K562 (cell line): Measurements from ENCODE around the gene SEC31A. TPM values are rescaled to one million over a fixed set of nuclear protein-coding genes. Genes with fewer than 3 reads are reported as not detected.

Experiments
- ATAC-seq: fragments of 200-7000 bp; cut with Tn5 transposase; 3 replicates; pipeline ENCODE4 v1.9.1; 2020; ENCODE audit warnings: moderate library complexity
- BruUV-seq: library from RNA; stranded (reverse); fragments of 400-500 nt; replicated peaks from 2 replicates; lab custom pipeline; 2021; lab: Mats Ljungman, UMichigan
- CTCF ChIA-PET: fragments of 300-600 bp; formaldehyde crosslinking; extraction: SDS; loops from one replicate; lab custom pipeline; 2021; ENCODE audit warnings: low intra/inter-chr PET ratio; lab: Yijun Ruan, JAX
- POLR2A ChIA-PET: fragments of 300-600, 350-650 bp; sonication (Branson Sonifier 250); formaldehyde crosslinking; extraction: SDS; loops from one replicate; lab custom pipeline; 2021; ENCODE audit warnings: antibody characterized with exemption, inconsistent platforms; lab: Yijun Ruan, JAX
- DNase-seq, 4 experiments: peaks; one replicate each; pipeline versions ENCODE4 v3.0.0 to v3.0.0-alpha.2; 2011 to 2018; ENCODE audit warnings: low spot score in 3 of 4, mixed read lengths in 3 of 4; ENCODE audit errors: extremely low read depth in 1 of 4
- FAIRE-seq: peaks from 2 replicates; lab custom pipeline; 2011; peaks lifted over from hg19 to GRCh38; lab: Jason Lieb, UNC
- H2AFZ ChIP-seq: 2 replicates; pipeline ENCODE4 v1.6.0; 2011; ENCODE audit warnings: low read depth, low read length, control low read depth, inconsistent platforms
- H3K27ac ChIP-seq: fragments of 200-600 bp; 3 replicates; pipeline ENCODE4 v1.8.0; 2011; ENCODE audit warnings: low read depth, mild to moderate bottlenecking, control low read depth, inconsistent platforms, low read length, moderate library complexity, mixed read lengths; ENCODE audit errors: extremely low read depth
- H3K27me3 ChIP-seq, 2 experiments: fragments of 300-600 bp in 1 of 2; 2 replicates in 1 of 2; 3 replicates in 1 of 2; pipeline versions ENCODE4 v1.6.0 to v1.8.0; 2011; ENCODE audit warnings: inconsistent platforms in 2 of 2, low read length in 2 of 2, mild to moderate bottlenecking in 1 of 2, mixed read lengths in 1 of 2, moderate library complexity in 1 of 2; ENCODE audit not compliant: control insufficient read depth in 2 of 2, insufficient read depth in 2 of 2
- H3K36me3 ChIP-seq: fragments of 300-600 bp; 3 replicates; pipeline ENCODE4 v1.8.0; 2011; ENCODE audit warnings: mild to moderate bottlenecking, low read length, inconsistent platforms; ENCODE audit not compliant: control insufficient read depth, insufficient read depth
- H3K4me1 ChIP-seq, 2 experiments: fragments of 200-600 bp in 1 of 2; replicated peaks in 1 of 2; 2 replicates in 1 of 2; 3 replicates in 1 of 2; pipeline versions ENCODE4 v1.5.1 to v1.8.0; 2011; ENCODE audit warnings: inconsistent platforms in 2 of 2, low read length in 2 of 2, mild to moderate bottlenecking in 1 of 2, mixed read lengths in 1 of 2, moderate library complexity in 1 of 2; ENCODE audit not compliant: control insufficient read depth in 2 of 2, insufficient read depth in 2 of 2
- H3K4me2 ChIP-seq: 2 replicates; pipeline ENCODE4 v1.6.1; 2011; ENCODE audit warnings: low read length, control low read depth, inconsistent platforms, mixed read lengths; ENCODE audit not compliant: insufficient read depth
- H3K4me3 ChIP-seq: fragments of 200-600 bp; sonication (generic), shearing (Covaris generic); 2 replicates; pipeline ENCODE4 v1.5.1; 2016; ENCODE audit warnings: control low read depth, inconsistent platforms
- H3K79me2 ChIP-seq: fragments of 200-600 bp; 3 replicates; pipeline ENCODE4 v1.8.0; 2011; ENCODE audit warnings: low read length, inconsistent platforms; ENCODE audit not compliant: control insufficient read depth, insufficient read depth
- H3K9ac ChIP-seq, 2 experiments: 2 replicates each; pipeline versions ENCODE4 v1.6.0 to v1.6.1; 2011; ENCODE audit warnings: low read depth in 2 of 2, low read length in 2 of 2, control low read depth in 1 of 2, inconsistent platforms in 1 of 2, mild to moderate bottlenecking in 1 of 2, mixed read lengths in 1 of 2; ENCODE audit not compliant: insufficient read depth in 1 of 2
- H3K9me1 ChIP-seq: one replicate; pipeline ENCODE4 v1.6.0; 2011; ENCODE audit warnings: inconsistent platforms, mild to moderate bottlenecking, low read length, moderate library complexity; ENCODE audit not compliant: control insufficient read depth, insufficient read depth
- H3K9me3 ChIP-seq: replicated peaks from 2 replicates; pipeline ENCODE4 v1.5.1; 2011; ENCODE audit warnings: low read depth, low read length, inconsistent platforms; ENCODE audit not compliant: control insufficient read depth, insufficient read depth
- H4K20me1 ChIP-seq: replicated peaks from 2 replicates; pipeline ENCODE4 v1.6.1; 2011; ENCODE audit warnings: low read length, inconsistent platforms, mixed read lengths; ENCODE audit not compliant: control insufficient read depth, insufficient read depth
- NBN ChIP-seq: fragments of 450-650 bp; IDR thresholded peaks from 2 replicates; pipeline ENCODE4 v1.6.1; 2016; ENCODE audit warnings: low read depth, mild to moderate bottlenecking
- PURB ChIP-seq: sonication (generic); formaldehyde crosslinking; IDR thresholded peaks from 2 replicates; pipeline ENCODE4 v1.9.0; 2021; ENCODE audit warnings: low read depth, mild to moderate bottlenecking, missing genetic modification reagents
- THRA ChIP-seq: fragments of 450-650 bp; IDR thresholded peaks from 2 replicates; pipeline ENCODE4 v1.6.1; 2017; ENCODE audit warnings: mild to moderate bottlenecking, moderate library complexity
- WGBS: fragments of 100-300 bp; shearing (Covaris generic); methylation state at CpG from one replicate; pipeline ENCODE4 v1.1.6; 2016; ENCODE audit warnings: low coverage, mixed read lengths; ENCODE audit not compliant: insufficient coverage; ENCODE audit errors: missing lambda C conversion rate; 5-methylcytosine and 5-hydroxymethylcytosine counted together
- in situ Hi-C: fragments of 300-500 bp; cut with MboI; formaldehyde crosslinking; loops from 4 replicates; pipeline ENCODE4 v1.15.0; 2018; ENCODE audit warnings: inconsistent platforms, mixed read lengths
- intact Hi-C: fragments of 100-400 bp; cut with micrococcal nuclease; formaldehyde crosslinking; loops from 2 replicates; pipeline ENCODE4 v1.14.2; 2022
- polyA plus RNA-seq, 8 experiments: library from polyadenylated mRNA; depleted of rRNA in 4 of 8; stranded (reverse) in 5 of 8; unstranded in 3 of 8; fragments of >200 nt; fragmentation: Nextera tagmentation in 2 of 8; fragmentation: Illumina TruSeq in 1 of 8; extraction: Ambion mirVana in 2 of 8; extraction: Trizol in 1 of 8; gene quantifications; 2 replicates each; pipeline versions ENCODE4 v1.2.1 to v1.2.3, GENCODE V29; 2011 to 2014; ENCODE audit warnings: inconsistent platforms in 1 of 8, missing spikeins in 1 of 8
- total RNA-seq, 7 experiments: library from RNA; depleted of rRNA in 6 of 7; stranded (reverse); fragments of >200 nt in 6 of 7; fragmentation: Illumina TruSeq in 2 of 7; extraction: Trizol in 2 of 7; gene quantifications; 2 replicates each; pipeline versions ENCODE4 v1.2.1 to v1.2.3, GENCODE V29; 2011 to 2021; ENCODE audit warnings: low replicate concordance in 1 of 7
- TF ChIP-seq, protein P1 (sequence below): fragments of 450-650 bp; IDR thresholded peaks from 2 replicates; pipeline ENCODE4 v1.6.1; 2014; ENCODE audit warnings: low read depth, mild to moderate bottlenecking, moderate library complexity, borderline replicate concordance

Gene SEC31A
- total and polyA plus RNA-seq, 9 of the 15 experiments (the other 6 are each of a cell fraction or from before 2014, with no cell fraction given): 78.9 to 241 (median 173) TPM

DNA sequence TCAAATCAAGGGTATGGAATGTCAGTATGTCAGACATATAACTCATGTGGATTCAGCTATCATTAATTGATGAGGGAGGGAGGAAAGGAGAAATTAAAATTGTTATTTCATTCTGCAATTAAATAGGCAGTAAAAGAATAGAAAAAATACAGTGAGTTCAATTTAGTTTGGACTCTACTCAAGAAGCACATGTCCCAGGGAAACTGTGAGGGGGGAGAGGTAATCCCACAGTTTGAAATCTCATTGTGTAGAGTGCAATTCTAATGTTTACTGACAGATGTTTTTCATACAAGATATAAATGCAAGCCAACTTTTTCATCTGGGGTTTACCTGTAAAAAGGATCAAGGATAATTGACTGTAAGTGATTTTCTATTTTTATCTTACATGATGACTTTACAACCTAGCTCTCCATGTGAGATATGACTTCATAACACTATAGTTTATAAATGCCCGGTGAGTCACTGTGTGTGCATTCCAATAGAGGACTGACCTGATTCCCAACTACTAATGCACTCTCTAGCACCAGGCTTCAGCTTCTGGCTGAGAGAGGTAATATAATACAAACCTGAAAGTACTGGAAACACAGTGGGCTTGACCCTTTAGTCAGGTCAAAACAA, 57.1 kb downstream of the SEC31A start:
- H3K9me3 ChIP-seq: no peaks in the 10 kb centered on the region
- BruUV-seq: no TSS peak
- ATAC-seq: peak; percentile 56; the same call in 2 of the 3 replicates
- ChIA-PET CTCF (no interaction called here), POLR2A (interaction anchor here (1.5 kb wide), 1 partner anchor 9 kb away, joined by 8 read pairs; no protein-coding TSS in a partner anchor)
- H3K9me1 ChIP-seq: no peaks in the 10 kb centered on the region
- no peak for DNase-seq
- peaks cover 68% of the 10 kb centered on the region for H3K36me3 ChIP-seq
- 79% methylated on average over 1 of the region's 1 CpG for WGBS
- intact Hi-C loops: no loop called here
- no peak overlapping the region for H3K4me3 ChIP-seq
- no peak overlapping the region for H3K4me2 ChIP-seq
- in situ Hi-C loops: no loop called here
- no peaks in the 10 kb centered on the region for H3K4me1 ChIP-seq
- H3K79me2 ChIP-seq: no peaks in the 10 kb centered on the region
- TF ChIP-seq, protein P1, sequence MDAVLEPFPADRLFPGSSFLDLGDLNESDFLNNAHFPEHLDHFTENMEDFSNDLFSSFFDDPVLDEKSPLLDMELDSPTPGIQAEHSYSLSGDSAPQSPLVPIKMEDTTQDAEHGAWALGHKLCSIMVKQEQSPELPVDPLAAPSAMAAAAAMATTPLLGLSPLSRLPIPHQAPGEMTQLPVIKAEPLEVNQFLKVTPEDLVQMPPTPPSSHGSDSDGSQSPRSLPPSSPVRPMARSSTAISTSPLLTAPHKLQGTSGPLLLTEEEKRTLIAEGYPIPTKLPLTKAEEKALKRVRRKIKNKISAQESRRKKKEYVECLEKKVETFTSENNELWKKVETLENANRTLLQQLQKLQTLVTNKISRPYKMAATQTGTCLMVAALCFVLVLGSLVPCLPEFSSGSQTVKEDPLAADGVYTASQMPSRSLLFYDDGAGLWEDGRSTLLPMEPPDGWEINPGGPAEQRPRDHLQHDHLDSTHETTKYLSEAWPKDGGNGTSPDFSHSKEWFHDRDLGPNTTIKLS: no peak
- TF ChIP-seq THRA: no peak
- TF ChIP-seq NBN: no peak
- no peak for TF ChIP-seq PURB (CRISPR knock-in tag)
- peak; percentile 35 for FAIRE-seq
- no peak overlapping the region for H2AFZ ChIP-seq
- no peak overlapping the region for H3K9ac ChIP-seq
- no peaks in the 10 kb centered on the region for H4K20me1 ChIP-seq
- H3K27ac ChIP-seq: no peak overlapping the region
- H3K27me3 ChIP-seq: no peaks in the 10 kb centered on the region
